ENCODE measurements around the gene DMRTC2.

The DMRTC2 gene

GRCh38 chr19:41821003-41821735 lies 23.7 kb upstream of the DMRTC2 start:
- no peak overlapping the region for H2AFZ ChIP-seq (ENCODE audit: low read depth, low read length, severe bottlenecking)
- H4K20me1 ChIP-seq (ENCODE audit: low read depth, low read length): no peaks in the 10 kb centered on the region
- no peaks in the 10 kb centered on the region for H3K9me2 ChIP-seq (replicated peaks; ENCODE audit: insufficient read depth, low read length)
- H3K36me3 ChIP-seq (ENCODE audit: low read length): no peaks in the 10 kb centered on the region
- no peak overlapping the region for H3K9ac ChIP-seq (ENCODE audit: low read length)
- H3K27me3 ChIP-seq (ENCODE audit: low read length): no peaks in the 10 kb centered on the region; the same call in 1 of the 2 replicates
- H3K9me3 ChIP-seq (ENCODE audit: insufficient read depth, low read length): no peaks in the 10 kb centered on the region
- H3F3A ChIP-seq (ENCODE audit: insufficient read depth): no peaks in the 10 kb centered on the region
- H3K4me2 ChIP-seq (ENCODE audit: low read depth, low read length, poor library complexity, severe bottlenecking): no peak overlapping the region
- TF ChIP-seq CTCF (IDR thresholded peaks at IDR 0.05; ENCODE audit: insufficient read depth, low read length, poor library complexity, severe bottlenecking): peak; percentile 64
- TF ChIP-seq EZH2phosphoT487 (conservative IDR thresholded peaks at IDR 0.05; ENCODE audit: low read length): no peak
- no peak overlapping the region for H3K4me3 ChIP-seq (ENCODE audit: insufficient read depth, low read length, poor library complexity, severe bottlenecking)
- H3K27ac ChIP-seq (ENCODE audit: low read depth, low read length): no peak overlapping the region
- H3K79me2 ChIP-seq (ENCODE audit: insufficient read depth, low read length): no peaks in the 10 kb centered on the region

- Histone ChIP-seq H4K20me1 (ENCODE audit: low read depth, low read length) (no peaks in the 10 kb centered on the region), H3K36me3 (ENCODE audit: low read length) (no peaks in the 10 kb centered on the region), H2AFZ (ENCODE audit: low read depth, low read length, severe bottlenecking) (no peak overlapping the region), H3K9me2 (replicated peaks; ENCODE audit: insufficient read depth, low read length) (no peaks in the 10 kb centered on the region), H3K27me3 (ENCODE audit: low read length) (no peaks in the 10 kb centered on the region), H3F3A (ENCODE audit: insufficient read depth) (no peaks in the 10 kb centered on the region), H3K9me3 (ENCODE audit: insufficient read depth, low read length) (no peaks in the 10 kb centered on the region), H3K4me2 (ENCODE audit: low read depth, low read length, poor library complexity, severe bottlenecking) (no peak overlapping the region), H3K27ac (ENCODE audit: low read depth, low read length) (no peak overlapping the region), H3K79me2 (ENCODE audit: insufficient read depth, low read length) (no peaks in the 10 kb centered on the region), H3K4me3 (ENCODE audit: insufficient read depth, low read length, poor library complexity, severe bottlenecking) (no peak overlapping the region), H3K9ac (ENCODE audit: low read length) (no peak overlapping the region)
- TF ChIP-seq CTCF (IDR thresholded peaks at IDR 0.05; ENCODE audit: insufficient read depth, low read length, poor library complexity, severe bottlenecking) (no peak), EZH2phosphoT487 (conservative IDR thresholded peaks at IDR 0.05; ENCODE audit: low read length) (no peak)
These were observed 6.7 kb upstream of the DMRTC2 start for GRCh38 chr19:41837981-41838708.

- Histone ChIP-seq H3K79me2 (ENCODE audit: insufficient read depth, low read length) (no peaks in the 10 kb centered on the region), H3K9ac (ENCODE audit: low read length) (no peak overlapping the region), H3K4me2 (ENCODE audit: low read depth, low read length, poor library complexity, severe bottlenecking) (no peak overlapping the region), H3K4me3 (ENCODE audit: insufficient read depth, low read length, poor library complexity, severe bottlenecking) (no peak overlapping the region), H3K27ac (ENCODE audit: low read depth, low read length) (no peak overlapping the region), H4K20me1 (ENCODE audit: low read depth, low read length) (no peaks in the 10 kb centered on the region), H3K36me3 (ENCODE audit: low read length) (no peaks in the 10 kb centered on the region), H3K9me3 (ENCODE audit: insufficient read depth, low read length) (no peaks in the 10 kb centered on the region), H3K27me3 (ENCODE audit: low read length) (no peaks in the 10 kb centered on the region), H2AFZ (ENCODE audit: low read depth, low read length, severe bottlenecking) (no peak overlapping the region), H3K9me2 (replicated peaks; ENCODE audit: insufficient read depth, low read length) (no peaks in the 10 kb centered on the region), H3F3A (ENCODE audit: insufficient read depth) (no peaks in the 10 kb centered on the region)
- TF ChIP-seq CTCF (IDR thresholded peaks at IDR 0.05; ENCODE audit: insufficient read depth, low read length, poor library complexity, severe bottlenecking): no peak
- no peak for TF ChIP-seq EZH2phosphoT487 (conservative IDR thresholded peaks at IDR 0.05; ENCODE audit: low read length)
These were observed 5.6 kb upstream of the DMRTC2 start for GRCh38 chr19:41839211-41839610.

Data from SU-DHL-6 (cell line).